Breast epithelium (tissue), 4 donors: ENCODE data around the gene BCL2L14. TPM values are rescaled to one million over a fixed set of nuclear protein-coding genes. Genes with fewer than 3 reads are reported as not detected.
"Not testable (repeated sequence)": the region's sequence is repeated elsewhere in the genome, so short reads cannot be mapped to it uniquely, and the experiment has no call there.

ENCODE experiments used
- DNase-seq, 2 donors: peaks; one replicate each; pipeline ENCODE4 v3.0.0-alpha.2; 2019; ENCODE audit warnings: low spot score in 2 of 2
- H3K27ac ChIP-seq, 2 donors: fragments of 200-600 bp; sonication (generic) in 1 of 2; one replicate each; pipeline ENCODE4 v1.5.1; 2016 to 2019; ENCODE audit warnings: mild to moderate bottlenecking in 1 of 2
- H3K27me3 ChIP-seq, 2 donors: fragments of 200-600 bp; sonication (generic) in 1 of 2; one replicate each; pipeline versions ENCODE4 v1.5.1 to v1.6.0; 2017 to 2019; ENCODE audit warnings: control low read depth in 1 of 2, mild to moderate bottlenecking in 1 of 2
- H3K36me3 ChIP-seq: fragments of 200-600 bp; one replicate; pipeline ENCODE4 v1.5.1; 2019
- H3K4me1 ChIP-seq, 2 donors: fragments of 200-600 bp; sonication (generic); one replicate each; pipeline ENCODE4 v1.5.1; 2016 to 2019; ENCODE audit warnings: control low read depth in 1 of 2
- H3K4me3 ChIP-seq, 3 donors: fragments of 200-600 bp; sonication (generic); 1 replicate in 2 of 3; 2 replicates in 1 of 3; pipeline ENCODE4 v1.5.1; 2016 to 2019; ENCODE audit warnings: mild to moderate bottlenecking in 3 of 3, moderate library complexity in 2 of 3
- H3K9me3 ChIP-seq, 2 donors: fragments of 200-600 bp; sonication (generic) in 1 of 2; one replicate each; pipeline ENCODE4 v1.5.1; 2016 to 2019; ENCODE audit warnings: control low read depth in 1 of 2
- CTCF ChIP-seq, 3 donors: fragments of 450-650 bp; IDR thresholded peaks; one replicate each; pipeline ENCODE4 v1.5.1; 2016 to 2017; ENCODE audit warnings: antibody characterized with exemption in 3 of 3, mild to moderate bottlenecking in 3 of 3, moderate library complexity in 3 of 3
- POLR2A ChIP-seq: fragments of 450-650 bp; IDR thresholded peaks from one replicate; pipeline ENCODE4 v1.6.1; 2016; ENCODE audit warnings: antibody characterized with exemption, mild to moderate bottlenecking, moderate library complexity
- POLR2AphosphoS5 ChIP-seq, 3 donors: sonication (generic); formaldehyde crosslinking; IDR thresholded peaks; one replicate each; pipeline ENCODE4 v1.6.1; 2017; ENCODE audit warnings: antibody characterized with exemption in 3 of 3
- intact Hi-C: fragments of 100-400 bp; cut with DNase I; formaldehyde crosslinking; loops from one replicate; pipeline ENCODE4 v1.15.1; 2023; ENCODE audit warnings: low total_unique reads
- total RNA-seq, 3 donors: library from RNA; depleted of rRNA; stranded (reverse); fragments of >200 nt; gene quantifications; one replicate each; pipeline ENCODE4 v1.1.0, GENCODE V29; 2016

Gene BCL2L14
- total RNA-seq, 3 donors from 2014 or later = 0.29 to 1.6 TPM; not detected in 1

- TF ChIP-seq CTCF (IDR thresholded peaks at IDR 0.05) (no peak), POLR2AphosphoS5 (IDR thresholded peaks at IDR 0.05) (no peak), POLR2A (no peak)
These were observed 27.9 kb downstream of the BCL2L14 start for GRCh38 chr12:12098691-12099015.

GRCh38 chr12:12099102-12099501 is 28.4 kb downstream of the BCL2L14 start:
- TF ChIP-seq CTCF (IDR thresholded peaks at IDR 0.05) = no peak
- H3K27ac ChIP-seq = no peak overlapping the region
- H3K27me3 ChIP-seq = no peaks in the 10 kb centered on the region
- no peaks in the 10 kb centered on the region for H3K4me1 ChIP-seq
- H3K9me3 ChIP-seq = no peaks in the 10 kb centered on the region
- no peaks in the 10 kb centered on the region for H3K36me3 ChIP-seq
- H3K4me3 ChIP-seq = no peak overlapping the region
- DNase-seq = no peak
- intact Hi-C loops = no loop called here

More at GRCh38 chr12:12098691-12099015, 27.9 kb downstream of the BCL2L14 start:
- no peaks in the 10 kb centered on the region for H3K9me3 ChIP-seq
- H3K4me1 ChIP-seq = no peaks in the 10 kb centered on the region
- no peak overlapping the region for H3K27ac ChIP-seq
- H3K4me3 ChIP-seq = no peak overlapping the region
- H3K36me3 ChIP-seq = no peaks in the 10 kb centered on the region
- H3K27me3 ChIP-seq = no peaks in the 10 kb centered on the region
- DNase-seq = no peak
- intact Hi-C loops = no loop called here

GRCh38 chr12:12107678-12108077 is 36.9 kb downstream of the BCL2L14 start:
- no peaks in the 10 kb centered on the region for H3K4me1 ChIP-seq
- intact Hi-C loops = no loop called here
- no peak for DNase-seq
- no peaks in the 10 kb centered on the region for H3K27me3 ChIP-seq
- H3K36me3 ChIP-seq = no peaks in the 10 kb centered on the region
- H3K4me3 ChIP-seq = no peak overlapping the region
- TF ChIP-seq POLR2A (no peak), POLR2AphosphoS5 (IDR thresholded peaks at IDR 0.05) (no peak), CTCF (IDR thresholded peaks at IDR 0.05) (no peak)
- H3K27ac ChIP-seq = no peak overlapping the region
- peaks cover 25 to 31% of the 10 kb centered on the region in 2 donors for H3K9me3 ChIP-seq

- Histone ChIP-seq H3K9me3 (peaks cover 25 to 31% of the 10 kb centered on the region in 2 donors), H3K27me3 (no peaks in the 10 kb centered on the region), H3K4me1 (no peaks in the 10 kb centered on the region), H3K4me3 (no peak overlapping the region), H3K27ac (no peak overlapping the region), H3K36me3 (no peaks in the 10 kb centered on the region)
- intact Hi-C loops = no loop called here
- no peak for DNase-seq
- TF ChIP-seq POLR2A (no peak), CTCF (IDR thresholded peaks at IDR 0.05) (no peak), POLR2AphosphoS5 (IDR thresholded peaks at IDR 0.05) (no peak)
These were observed 37.8 kb downstream of the BCL2L14 start for GRCh38 chr12:12108441-12109058.

- H3K27ac ChIP-seq, H3K4me1 ChIP-seq, H3K4me3 ChIP-seq, DNase-seq, intact Hi-C loops, H3K27me3 ChIP-seq, H3K36me3 ChIP-seq: not testable (repeated sequence)
- peaks cover 25 to 31% of the 10 kb centered on the region in 2 donors for H3K9me3 ChIP-seq
These were observed 40.3 kb downstream of the BCL2L14 start for GRCh38 chr12:12110923-12111555.
